Ishikawa (cell line): ENCODE measurements around the gene MLXIPL.

Source experiments
- EP300 ChIP-seq: IDR thresholded peaks from 2 replicates; pipeline ENCODE4 v1.6.1; 2012; ENCODE audit warnings: borderline replicate concordance
- MAX ChIP-seq: IDR thresholded peaks from 2 replicates; pipeline ENCODE4 v1.6.1; 2012

DNA sequence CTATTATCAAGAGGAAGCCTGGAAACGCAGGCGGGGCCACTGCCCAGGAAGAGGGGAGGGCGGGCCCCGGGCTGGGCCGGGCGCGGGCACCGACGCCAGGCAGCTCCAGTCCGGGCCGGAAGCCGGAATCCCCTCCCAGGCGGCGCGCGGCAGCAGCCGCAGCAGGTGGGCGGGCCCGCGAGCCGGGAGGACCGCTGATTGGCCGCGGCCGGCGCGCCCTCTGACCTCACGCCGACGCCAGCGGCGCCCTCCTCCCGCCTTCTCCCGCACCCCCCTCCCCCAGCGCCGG lies 67.3 kb downstream of the MLXIPL start:
- TF ChIP-seq MAX (no peak; the same call in 1 of the 2 replicates), EP300 (no peak)
